Keratinocyte (primary cell): Measurements from ENCODE around the gene PDE12.

ENCODE experiments used
- CTCF ChIP-seq, 3 experiments: IDR thresholded peaks in 1 of 3; conservative IDR thresholded peaks in 1 of 3; optimal IDR thresholded peaks in 1 of 3; 2 replicates in 2 of 3; 3 replicates in 1 of 3; pipeline versions ENCODE3 to v1.5.1; 2011; ENCODE audit warnings: low read length in 3 of 3, mild to moderate bottlenecking in 3 of 3, moderate library complexity in 2 of 3, control low read depth in 1 of 3, inconsistent platforms in 1 of 3; ENCODE audit not compliant: insufficient read depth in 2 of 3; ENCODE audit errors: extremely low read depth in 1 of 3
- EZH2 ChIP-seq: IDR thresholded peaks from one replicate; pipeline ENCODE4 v1.6.1; 2012; ENCODE audit warnings: inconsistent platforms, mild to moderate bottlenecking, low read length, moderate library complexity

GRCh38 chr3:57555306-57555705 lies 768 bp upstream of the PDE12 start:
- TF ChIP-seq CTCF (optimal IDR thresholded peaks at IDR 0.05 in 1 of 3, IDR thresholded peaks at IDR 0.05 in 1 of 3, conservative IDR thresholded peaks at IDR 0.05 in 1 of 3; ENCODE audit: extremely low read depth in 1 of 3, insufficient read depth in 2 of 3, low read length in 3 of 3) (no peak), EZH2 (no peak)
